A673 (cell line): ENCODE results near the gene FILIP1. TPM values are rescaled to one million over a fixed set of nuclear protein-coding genes. Genes with fewer than 3 reads are reported as not detected.

Experiments used
- BruUV-seq: library from RNA; stranded (reverse); fragments of 400-500 nt; replicated peaks from 2 replicates; lab custom pipeline; 2021; lab: Mats Ljungman, UMichigan
- CTCF ChIA-PET: fragments of 300-600 bp; sonication (Branson Sonifier 250); formaldehyde crosslinking; loops from one replicate; lab custom pipeline; 2022; ENCODE audit warnings: antibody characterized with exemption; lab: Charles Lee
- POLR2A ChIA-PET: fragments of 300-600 bp; sonication (Branson Sonifier 250); formaldehyde crosslinking; loops from one replicate; lab custom pipeline; 2022; ENCODE audit warnings: antibody characterized with exemption; ENCODE audit not compliant: low non-redundant PET; lab: Charles Lee
- DNase-seq: peaks from one replicate; pipeline ENCODE4 v3.0.0-alpha.2; 2015; ENCODE audit warnings: low spot score
- H3K27ac ChIP-seq: fragments of 200-600 bp; sonication (generic); 2 replicates; pipeline ENCODE4 v1.5.1; 2016; ENCODE audit warnings: mixed run types, low read depth, mild to moderate bottlenecking, mixed read lengths, antibody characterized with exemption, low read length; ENCODE audit not compliant: poor library complexity, severe bottlenecking
- H3K27me3 ChIP-seq: fragments of 200-600 bp; sonication (generic); replicated peaks from 2 replicates; pipeline ENCODE4 v1.6.1; 2017; ENCODE audit warnings: mixed run types, low read depth, mild to moderate bottlenecking, mixed read lengths, antibody characterized with exemption, low read length; ENCODE audit not compliant: insufficient read depth, poor library complexity
- H3K36me3 ChIP-seq: fragments of 200-600 bp; sonication (generic); 2 replicates; pipeline ENCODE4 v1.6.1; 2016; ENCODE audit warnings: mixed run types, mild to moderate bottlenecking, mixed read lengths, antibody characterized with exemption, low read length; ENCODE audit not compliant: insufficient read depth, poor library complexity, severe bottlenecking
- H3K4me1 ChIP-seq: fragments of 200-600 bp; sonication (generic); 2 replicates; pipeline ENCODE4 v1.6.1; 2017; ENCODE audit warnings: mixed run types, mild to moderate bottlenecking, mixed read lengths, antibody characterized with exemption, low read length; ENCODE audit not compliant: insufficient read depth, poor library complexity, severe bottlenecking
- H3K4me3 ChIP-seq: fragments of 200-600 bp; sonication (generic); 2 replicates; pipeline ENCODE4 v1.5.1; 2016; ENCODE audit warnings: low read depth, mixed run types, mild to moderate bottlenecking, mixed read lengths, low read length; ENCODE audit not compliant: poor library complexity, severe bottlenecking
- H3K9me3 ChIP-seq: fragments of 200-600 bp; sonication (generic); 2 replicates; pipeline ENCODE4 v1.6.1; 2016; ENCODE audit warnings: mixed run types, low read depth, mild to moderate bottlenecking, mixed read lengths, antibody characterized with exemption, low read length; ENCODE audit not compliant: poor library complexity, severe bottlenecking
- CTCF ChIP-seq: fragments of 300-800, 200-600 bp; sonication (generic); conservative IDR thresholded peaks from 2 replicates; pipeline ENCODE4 v1.5.1; 2017; ENCODE audit warnings: low read depth, mild to moderate bottlenecking, antibody characterized with exemption, low read length, moderate library complexity, mixed read lengths
- EZH2 ChIP-seq: fragments of 200-600 bp; sonication (generic); IDR thresholded peaks from 2 replicates; pipeline ENCODE4 v1.6.1; 2017; ENCODE audit warnings: borderline replicate concordance, low read depth, mild to moderate bottlenecking, mixed read lengths, antibody characterized with exemption, low read length; ENCODE audit not compliant: poor library complexity, severe bottlenecking
- intact Hi-C: fragments of 100-400 bp; cut with micrococcal nuclease; formaldehyde crosslinking; loops from one replicate; pipeline ENCODE4 v1.10.0; 2022; ENCODE audit not compliant: unreplicated experiment
- total RNA-seq: library from RNA; stranded (reverse); gene quantifications from 2 replicates; pipeline ENCODE4 v1.2.3, GENCODE V29; 2021

The FILIP1 gene
- total RNA-seq, 1 experiment from 2014 or later: 0.32 TPM

DNA sequence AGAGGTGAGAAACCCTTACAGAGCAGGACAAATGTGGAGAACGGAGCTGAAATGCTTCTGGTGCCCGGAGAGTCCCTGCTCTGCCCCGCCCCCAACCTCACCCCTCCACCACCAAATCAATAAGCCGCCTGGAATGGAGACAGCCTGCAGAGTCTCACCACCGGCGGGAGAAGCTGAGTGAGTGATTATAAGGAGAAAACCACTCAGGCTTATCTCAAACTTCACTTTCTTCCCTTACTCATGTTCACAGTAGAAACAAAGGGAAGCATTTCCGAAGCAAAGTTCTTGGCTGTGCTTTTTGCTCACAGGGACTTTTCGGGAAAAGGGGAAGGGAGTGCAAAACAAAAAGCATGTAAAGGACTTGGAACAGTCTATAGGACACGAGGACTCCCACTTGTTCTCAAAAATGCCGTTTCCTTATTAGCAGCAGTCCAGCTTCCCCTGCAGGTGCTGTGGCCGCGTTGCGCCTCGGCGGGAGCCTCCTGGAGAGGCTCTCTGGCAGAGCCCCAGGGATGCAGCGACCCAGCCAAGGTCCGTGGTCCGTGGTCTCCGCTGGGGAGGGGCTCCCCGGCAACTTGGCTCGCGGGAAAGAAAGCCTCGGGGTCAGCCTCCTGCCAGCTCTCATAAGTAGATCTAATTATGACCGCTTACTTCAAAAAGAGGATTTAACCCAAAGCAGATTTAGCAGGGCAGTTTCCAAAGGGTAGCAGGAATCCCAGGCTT is 144.2 kb downstream of the FILIP1 start:
- CTCF ChIA-PET: no interaction called here
- POLR2A ChIA-PET: no interaction called here
- TF ChIP-seq CTCF: no peak
- no peak for TF ChIP-seq EZH2
- intact Hi-C loops: no loop called here
- H3K4me3 ChIP-seq: peak overlapping the region; percentile 37
- no peaks in the 10 kb centered on the region for H3K36me3 ChIP-seq
- no TSS peak for BruUV-seq
- no peak overlapping the region for H3K27ac ChIP-seq
- peaks cover 12% of the 10 kb centered on the region for H3K4me1 ChIP-seq
- peak; percentile 40 for DNase-seq
- no peaks in the 10 kb centered on the region for H3K9me3 ChIP-seq
- H3K27me3 ChIP-seq: no peaks in the 10 kb centered on the region

- peak overlapping the region; percentile 37 for H3K4me3 ChIP-seq
- H3K4me1 ChIP-seq: peaks cover 12% of the 10 kb centered on the region
- no peaks in the 10 kb centered on the region for H3K9me3 ChIP-seq
- intact Hi-C loops: no loop called here
- no peak for DNase-seq
- ChIA-PET CTCF (no interaction called here), POLR2A (no interaction called here)
- no peak for TF ChIP-seq EZH2
- no peak for TF ChIP-seq CTCF
- no TSS peak for BruUV-seq
- H3K27ac ChIP-seq: no peak overlapping the region
- H3K27me3 ChIP-seq: no peaks in the 10 kb centered on the region
- no peaks in the 10 kb centered on the region for H3K36me3 ChIP-seq
These were observed 144.7 kb downstream of the FILIP1 start for GRCh38 chr6:75348882-75349261.

DNA sequence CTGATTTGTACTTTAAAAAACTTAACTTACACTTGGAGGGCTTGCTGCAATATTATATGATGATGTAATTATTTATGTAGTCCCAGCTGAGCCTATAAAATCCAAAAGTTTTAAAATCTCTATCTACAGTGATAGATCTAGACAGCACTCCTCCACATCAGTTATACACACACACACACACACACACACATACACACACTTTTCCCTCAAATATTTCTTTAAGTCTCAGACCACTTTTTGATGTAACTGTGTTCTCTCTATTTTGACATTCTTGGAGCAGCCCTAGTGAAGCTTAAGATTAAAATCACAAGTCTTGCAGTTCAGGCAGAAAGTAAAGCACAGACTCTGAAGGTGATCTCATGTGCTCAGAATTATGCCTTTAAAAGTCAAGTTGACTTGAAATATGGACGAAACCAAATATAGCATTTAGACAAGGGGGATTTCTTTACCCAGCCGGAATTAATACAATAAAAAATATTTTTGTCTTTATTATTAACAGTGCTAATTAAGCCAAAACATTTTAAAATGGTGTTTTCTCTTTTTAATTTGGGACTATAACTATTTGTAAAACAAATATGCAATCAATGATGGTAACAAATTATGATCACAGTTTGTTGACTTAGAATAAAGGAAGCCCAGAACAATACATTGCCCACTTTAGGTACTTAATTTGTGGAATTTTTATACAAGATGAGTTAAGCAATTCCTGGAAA is 145.5 kb downstream of the FILIP1 start:
- no peak for DNase-seq
- H3K9me3 ChIP-seq: no peaks in the 10 kb centered on the region
- intact Hi-C loops: no loop called here
- TF ChIP-seq CTCF (no peak), EZH2 (no peak)
- no TSS peak for BruUV-seq
- H3K4me1 ChIP-seq: peaks cover 12% of the 10 kb centered on the region
- no peaks in the 10 kb centered on the region for H3K36me3 ChIP-seq
- H3K27me3 ChIP-seq: no peaks in the 10 kb centered on the region
- POLR2A ChIA-PET: no interaction called here
- CTCF ChIA-PET: no interaction called here
- no peak overlapping the region for H3K4me3 ChIP-seq
- H3K27ac ChIP-seq: no peak overlapping the region
